Measurements from ENCODE around the gene POLR2E. TPM values are rescaled to one million over a fixed set of nuclear protein-coding genes. Genes with fewer than 3 reads are reported as not detected.

Gene POLR2E
- total RNA-seq, 4 donors from 2014 or later = 84.1 to 142 (median 111) TPM

GRCh38 chr19:1080360-1081161, 14.6 kb downstream of the POLR2E start:
- Histone ChIP-seq H3K4me1 (peaks cover 40% of the 10 kb centered on the region), H3K36me3 (peaks cover 12% of the 10 kb centered on the region), H3K27ac (no peak overlapping the region)

GRCh38 chr19:1079566-1080111, 15.5 kb downstream of the POLR2E start:
- TF ChIP-seq CTCF (IDR thresholded peaks at IDR 0.05) (no peak), POLR2A (IDR thresholded peaks at IDR 0.05) (no peak), POLR2AphosphoS5 (IDR thresholded peaks at IDR 0.05) (no peak), EP300 (IDR thresholded peaks at IDR 0.05) (no peak)
- Histone ChIP-seq H3K27ac (no peak overlapping the region), H3K4me3 (no peak overlapping the region), H3K27me3 (no peaks in the 10 kb centered on the region), H3K9me3 (no peaks in the 10 kb centered on the region), H3K36me3 (peaks cover 12% of the 10 kb centered on the region), H3K4me1 (peaks cover 37% of the 10 kb centered on the region)
- no peak for DNase-seq (ENCODE audit: low spot score in 2 of 2)
- 92% methylated on average over 45 of the region's 45 CpGs for WGBS

More at GRCh38 chr19:1080360-1081161, 14.6 kb downstream of the POLR2E start:
- 91% methylated on average over 32 of the region's 50 CpGs for WGBS
- Histone ChIP-seq H3K4me3 (no peak overlapping the region), H3K9me3 (no peaks in the 10 kb centered on the region), H3K27me3 (no peaks in the 10 kb centered on the region)
- no peak for TF ChIP-seq POLR2A (IDR thresholded peaks at IDR 0.05)
- no peak for TF ChIP-seq CTCF (IDR thresholded peaks at IDR 0.05)
- no peak for TF ChIP-seq POLR2AphosphoS5 (IDR thresholded peaks at IDR 0.05)
- no peak for TF ChIP-seq EP300 (IDR thresholded peaks at IDR 0.05)
- DNase-seq (ENCODE audit: low spot score in 2 of 2) = peak in 1 of 2 donors; percentile 70

DNA sequence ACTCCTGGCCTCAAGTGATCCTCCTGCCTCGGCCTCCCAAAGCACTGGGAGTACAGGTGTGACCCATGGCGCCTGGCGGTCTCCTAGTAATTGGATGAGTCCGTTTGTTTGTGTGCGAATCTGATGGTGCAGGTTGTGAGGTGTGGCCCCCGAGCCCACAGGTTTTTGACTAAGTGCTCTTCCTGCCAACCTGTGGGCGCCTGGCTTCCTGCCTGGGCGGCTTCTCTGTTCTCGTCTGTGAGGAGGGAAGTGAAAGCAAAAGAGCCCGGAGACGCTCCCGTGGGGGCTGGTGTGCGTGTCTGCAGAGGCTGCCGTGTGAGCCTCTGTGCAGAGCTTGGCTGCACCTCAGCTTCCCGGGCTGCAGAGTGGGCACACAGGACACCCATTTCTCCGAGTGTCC, 18.2 kb downstream of the POLR2E start:
- peak in 1 of 2 donors; percentile 77 for DNase-seq (ENCODE audit: low spot score in 2 of 2)
- Histone ChIP-seq H3K27ac (no peak overlapping the region), H3K4me3 (peak overlapping the region; percentile 31), H3K36me3 (peaks cover 12% of the 10 kb centered on the region), H3K9me3 (no peaks in the 10 kb centered on the region), H3K27me3 (no peaks in the 10 kb centered on the region), H3K4me1 (peaks cover 37% of the 10 kb centered on the region)
- TF ChIP-seq EP300 (IDR thresholded peaks at IDR 0.05) = no peak
- no peak for TF ChIP-seq POLR2A (IDR thresholded peaks at IDR 0.05)
- no peak for TF ChIP-seq CTCF (IDR thresholded peaks at IDR 0.05)
- no peak for TF ChIP-seq POLR2AphosphoS5 (IDR thresholded peaks at IDR 0.05)
- 28% methylated on average over 12 of the region's 16 CpGs for WGBS

DNA sequence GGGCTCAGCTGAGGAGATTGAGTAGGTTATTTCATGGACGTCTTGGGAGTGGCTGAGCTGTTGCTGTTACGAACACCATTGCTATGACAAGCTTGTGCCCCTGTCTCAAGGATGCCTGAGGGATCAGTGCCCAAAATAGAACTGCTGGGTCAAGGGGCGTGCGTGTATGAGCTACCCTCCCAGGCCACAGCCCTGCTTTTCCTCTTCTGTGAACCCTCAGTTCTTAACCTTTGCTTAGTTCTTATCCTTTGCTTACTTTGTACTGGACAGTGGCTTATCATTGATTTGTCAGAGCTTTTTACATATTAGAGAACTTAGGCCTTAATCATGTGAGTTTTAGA, 19.2 kb downstream of the POLR2E start:
- H3K4me3 ChIP-seq = no peak overlapping the region
- 68% methylated on average over 4 of the region's 4 CpGs for WGBS
- TF ChIP-seq POLR2A (IDR thresholded peaks at IDR 0.05) (no peak), POLR2AphosphoS5 (IDR thresholded peaks at IDR 0.05) (no peak), CTCF (IDR thresholded peaks at IDR 0.05) (no peak), EP300 (IDR thresholded peaks at IDR 0.05) (no peak)
- no peak for DNase-seq (ENCODE audit: low spot score in 2 of 2)
- H3K27ac ChIP-seq = no peak overlapping the region
- peaks cover 12% of the 10 kb centered on the region for H3K36me3 ChIP-seq
- peaks cover 3% of the 10 kb centered on the region for H3K27me3 ChIP-seq
- H3K9me3 ChIP-seq = no peaks in the 10 kb centered on the region
- peaks cover 36% of the 10 kb centered on the region for H3K4me1 ChIP-seq

GRCh38 chr19:1074544-1075283, 20.5 kb downstream of the POLR2E start:
- Histone ChIP-seq H3K4me1 (peaks cover 41% of the 10 kb centered on the region), H3K27me3 (peaks cover 10% of the 10 kb centered on the region), H3K4me3 (peak overlapping the region; percentile 33), H3K9me3 (no peaks in the 10 kb centered on the region), H3K36me3 (peaks cover under 1% of the 10 kb centered on the region), H3K27ac (no peak overlapping the region)
- 44% methylated on average over 12 of the region's 54 CpGs for WGBS
- peak; percentile 91 to 93 for DNase-seq (ENCODE audit: low spot score in 2 of 2)
- TF ChIP-seq POLR2AphosphoS5 (IDR thresholded peaks at IDR 0.05) = no peak
- TF ChIP-seq EP300 (IDR thresholded peaks at IDR 0.05) = no peak
